HK-2 (cell line): Measurements from ENCODE around the gene MAP10.
"Not testable (repeated sequence)": the region's sequence is repeated elsewhere in the genome, so short reads cannot be mapped to it uniquely, and the experiment has no call there.

Experiments used
- DNase-seq: peaks from one replicate; pipeline ENCODE4 v3.0.0-alpha.2; 2018; ENCODE audit not compliant: unreplicated experiment

The MAP10 gene, protein sequence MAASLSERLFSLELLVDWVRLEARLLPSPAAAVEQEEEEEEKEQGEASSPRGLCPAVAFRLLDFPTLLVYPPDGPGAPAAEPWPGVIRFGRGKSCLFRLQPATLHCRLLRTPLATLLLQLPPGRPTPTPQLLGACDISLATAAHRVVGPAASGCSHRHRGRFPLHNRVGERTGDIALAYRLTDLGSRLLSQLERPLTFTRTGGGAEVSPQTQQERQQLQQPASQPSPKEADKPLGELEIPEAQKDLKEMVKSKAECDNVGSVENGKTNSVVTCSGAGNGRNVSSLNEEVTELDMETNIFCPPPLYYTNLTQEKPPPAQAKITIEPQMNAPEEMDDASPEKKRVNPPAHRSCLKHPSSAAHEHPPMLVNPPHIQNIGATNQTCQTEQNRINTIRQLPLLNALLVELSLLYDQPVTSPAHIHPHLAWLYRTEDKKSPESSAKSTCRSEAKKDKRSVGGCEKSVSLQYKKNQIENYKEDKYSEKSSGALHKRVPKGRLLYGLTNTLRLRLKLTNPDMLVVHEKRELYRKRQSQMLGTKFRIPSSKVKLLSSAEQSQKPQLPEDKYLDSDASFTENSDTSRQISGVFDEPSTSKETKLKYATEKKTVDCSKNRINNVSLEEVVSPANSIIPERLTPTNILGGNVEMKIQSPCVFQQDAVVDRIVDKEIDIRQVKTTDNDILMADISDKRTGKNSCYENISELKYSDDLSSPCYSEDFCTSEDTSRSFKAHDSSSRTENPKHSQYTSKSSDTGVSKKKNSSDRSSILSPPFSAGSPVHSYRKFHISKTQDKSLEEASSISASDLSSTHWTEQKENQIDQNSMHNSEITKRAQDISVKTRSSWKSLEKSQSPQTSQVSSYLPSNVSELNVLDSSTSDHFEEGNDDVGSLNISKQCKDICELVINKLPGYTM

GRCh38 chr1:232805269-232806185, at the start of gene MAP10:
TSS of gene MAP10 (plus strand) at chr1:232805416. CDS start at chr1:232805450, 34 bp downstream.
- peak; percentile 65 for DNase-seq

GRCh38 chr1:232764458-232765251, 40.6 kb upstream of the MAP10 start:
- DNase-seq = no peak

DNA sequence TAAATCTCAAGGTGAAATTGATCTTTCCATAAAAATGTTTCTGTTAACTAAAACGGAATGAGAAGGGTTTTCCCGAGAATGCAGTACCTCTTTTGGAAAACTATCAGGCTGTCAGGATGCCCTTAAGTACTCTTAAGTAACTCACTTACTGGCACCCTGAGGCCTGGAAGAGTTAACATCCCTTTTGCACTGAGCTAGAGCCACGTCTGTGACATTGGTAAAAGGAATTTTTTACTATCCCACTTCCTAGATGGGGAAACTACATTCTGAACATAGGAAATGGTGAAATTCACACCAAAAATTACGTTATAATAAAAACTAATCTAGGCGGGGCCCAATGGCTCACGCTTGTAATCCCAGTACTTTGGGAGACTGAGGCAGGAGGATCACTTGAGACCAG, 39.7 kb upstream of the MAP10 start:
- no peak for DNase-seq

- peak; percentile 79 for DNase-seq
Observed at GRCh38 chr1:232766241-232766890, 38.9 kb upstream of the MAP10 start.

DNA sequence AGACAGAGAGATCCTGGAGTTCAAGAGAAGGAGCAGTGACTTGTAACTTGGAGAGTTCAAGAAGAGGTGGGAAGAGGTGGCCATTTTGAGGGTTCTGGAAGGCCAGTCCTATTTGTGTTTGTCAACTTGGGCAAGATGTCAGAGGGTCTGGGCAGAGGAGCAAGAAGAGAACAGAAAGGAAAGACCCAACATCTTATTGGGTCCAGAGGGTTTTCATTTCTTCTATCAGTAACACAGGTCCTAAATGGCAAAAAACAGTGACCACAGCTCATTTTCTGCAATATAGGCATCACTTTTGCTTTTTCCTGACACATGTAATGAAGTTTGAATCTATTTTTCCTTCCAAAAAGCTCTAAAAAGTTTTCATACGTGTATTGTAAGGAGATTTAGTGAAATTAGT, 38.3 kb upstream of the MAP10 start:
- DNase-seq = no peak

DNA sequence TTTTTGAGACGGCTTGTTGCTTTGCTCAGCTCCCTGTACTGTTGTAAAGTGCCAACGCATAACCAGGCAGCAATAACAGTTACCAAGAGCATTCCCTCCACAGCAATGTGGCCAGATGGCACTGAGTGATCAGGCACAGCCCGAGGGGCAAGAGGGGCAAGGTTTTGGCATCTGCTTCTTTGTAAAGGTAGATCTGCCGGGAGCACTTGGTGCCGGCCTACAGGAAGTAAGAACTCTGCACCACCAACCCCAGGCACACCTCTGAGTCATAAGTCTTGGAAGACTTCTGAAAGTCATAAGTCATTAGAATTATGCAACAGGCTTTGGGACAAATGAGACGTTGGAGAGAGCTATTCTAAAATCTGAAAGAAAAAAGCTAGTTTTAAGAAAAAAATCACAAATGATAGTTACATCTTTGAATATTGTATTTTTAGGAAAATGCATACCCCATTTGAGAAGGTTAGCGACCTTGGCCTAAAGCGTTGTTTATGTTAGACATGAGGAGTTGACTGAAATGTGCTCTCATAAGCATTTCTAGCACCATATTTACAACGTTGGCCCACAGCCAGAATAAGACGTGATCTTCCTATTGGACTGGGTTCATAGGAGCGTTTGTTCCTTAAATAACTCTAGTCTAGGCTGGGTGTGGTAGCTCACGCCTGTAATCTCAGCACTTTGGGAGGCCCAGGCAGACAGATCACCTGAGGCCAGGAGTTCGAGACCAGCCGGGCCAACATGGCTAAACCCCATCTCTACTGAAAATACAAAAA, 37.7 kb upstream of the MAP10 start:
- peak; percentile 46 for DNase-seq

GRCh38 chr1:232768793-232769192, 36.4 kb upstream of the MAP10 start:
- DNase-seq = no peak

DNA sequence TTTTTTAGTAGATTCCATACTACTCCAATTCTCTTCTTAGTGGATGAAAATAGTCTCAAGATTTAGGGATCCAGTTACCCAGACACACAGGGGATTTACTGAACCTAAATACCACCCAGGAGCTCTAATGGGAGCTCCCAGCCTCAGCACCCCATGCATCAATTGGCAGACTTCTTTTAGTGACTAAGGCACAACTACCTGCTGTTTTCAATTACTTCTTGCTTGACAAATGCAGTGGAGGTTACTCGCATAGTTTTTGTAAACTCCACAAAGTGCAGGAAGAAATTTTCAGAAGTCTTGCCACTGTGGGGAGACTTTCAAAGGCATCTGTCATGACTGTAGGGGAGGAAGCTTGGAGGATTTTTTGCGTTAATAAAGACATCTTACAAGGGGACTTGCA, 35.5 kb upstream of the MAP10 start:
- DNase-seq = no peak

DNA sequence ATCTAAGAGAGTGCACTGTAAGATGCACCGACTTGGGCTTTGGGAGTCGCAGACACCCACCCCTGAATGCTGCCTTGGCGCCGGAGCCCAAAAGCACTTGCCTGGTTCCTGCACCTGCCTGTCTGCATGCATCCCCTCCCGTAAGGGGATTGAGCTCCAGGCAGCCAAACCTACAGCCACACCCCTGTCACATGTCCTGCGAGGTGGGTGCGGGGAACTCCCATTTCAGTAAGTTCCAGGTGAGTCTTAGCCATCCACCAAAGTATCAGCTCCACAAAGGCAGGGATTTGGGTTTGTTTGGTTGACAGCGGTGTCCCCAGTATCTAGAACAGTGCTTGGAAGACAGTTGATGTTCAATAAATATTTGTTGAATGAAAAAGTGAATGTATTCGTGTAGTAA, 31.5 kb upstream of the MAP10 start:
- DNase-seq = no peak

GRCh38 chr1:232776526-232777106, 28.6 kb upstream of the MAP10 start:
- DNase-seq = no peak

- no peak for DNase-seq
Observed at GRCh38 chr1:232780354-232780753, 24.9 kb upstream of the MAP10 start.

DNA sequence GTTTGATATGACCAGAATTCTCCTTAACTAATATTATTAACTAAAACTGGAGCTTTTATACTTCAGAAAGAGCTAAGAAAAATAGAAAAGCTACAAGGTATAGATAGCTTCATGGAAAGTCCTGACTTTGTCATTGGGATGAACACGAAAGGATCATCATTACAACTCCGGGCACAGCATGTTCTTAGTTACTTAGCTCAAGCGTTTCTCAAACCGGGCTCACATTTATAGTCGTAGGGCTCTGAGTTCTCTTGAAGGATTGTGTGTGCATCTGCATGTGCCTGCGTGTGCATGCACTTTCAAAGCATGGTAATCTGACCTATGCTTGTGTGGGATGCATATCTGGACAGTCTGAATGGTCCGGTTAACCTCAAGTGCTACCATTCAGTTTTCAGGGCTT, 20.4 kb upstream of the MAP10 start:
- DNase-seq = no peak

DNA sequence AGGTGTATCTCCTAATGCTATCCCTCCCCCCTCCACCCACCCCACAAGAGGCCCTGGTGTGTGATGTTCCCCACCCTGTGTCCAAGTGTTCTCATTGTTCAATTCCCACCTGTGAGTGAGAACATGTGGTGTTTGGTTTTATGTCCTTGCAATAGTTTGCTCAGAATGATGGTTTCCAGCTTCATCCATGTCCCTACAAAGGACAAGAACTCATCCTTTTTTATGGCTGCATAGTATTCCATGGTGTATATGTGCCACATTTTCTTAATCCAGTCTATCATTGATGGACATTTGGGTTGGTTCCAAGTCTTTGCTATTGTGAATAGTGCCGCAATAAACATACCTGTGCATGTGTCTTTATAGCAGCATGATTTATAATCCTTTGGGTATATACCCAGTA, 19.6 kb upstream of the MAP10 start:
- not testable (repeated sequence) for DNase-seq

DNA sequence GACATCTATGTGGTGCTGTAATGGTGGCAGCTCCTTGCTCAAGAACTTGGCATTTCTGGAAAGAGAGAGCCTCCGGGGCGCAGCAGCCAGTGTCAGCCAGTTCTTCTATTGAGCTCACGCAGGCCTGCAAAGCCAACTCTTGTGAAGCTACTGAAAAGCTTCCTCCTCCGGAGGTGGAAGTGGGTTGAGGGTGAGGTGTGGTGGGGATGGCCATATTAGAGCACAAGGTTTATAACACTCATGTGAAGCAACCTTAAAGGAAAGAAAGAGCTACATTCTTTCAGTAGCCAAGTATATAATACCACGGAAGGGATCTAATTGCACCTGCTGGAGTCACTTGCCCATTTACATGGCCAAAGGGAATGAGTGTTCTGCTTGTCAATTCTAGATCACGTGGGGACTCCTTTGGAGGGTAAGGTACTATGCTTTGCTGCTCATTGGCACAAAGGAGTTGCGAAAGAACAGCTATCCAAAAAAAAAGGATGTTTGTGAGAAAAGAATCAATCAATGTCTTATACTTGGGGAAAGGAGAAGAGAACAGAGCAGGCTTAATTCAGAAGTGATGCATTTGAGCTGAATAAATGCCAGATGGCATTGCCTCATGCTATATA, 18.3 kb upstream of the MAP10 start:
- no peak for DNase-seq

DNA sequence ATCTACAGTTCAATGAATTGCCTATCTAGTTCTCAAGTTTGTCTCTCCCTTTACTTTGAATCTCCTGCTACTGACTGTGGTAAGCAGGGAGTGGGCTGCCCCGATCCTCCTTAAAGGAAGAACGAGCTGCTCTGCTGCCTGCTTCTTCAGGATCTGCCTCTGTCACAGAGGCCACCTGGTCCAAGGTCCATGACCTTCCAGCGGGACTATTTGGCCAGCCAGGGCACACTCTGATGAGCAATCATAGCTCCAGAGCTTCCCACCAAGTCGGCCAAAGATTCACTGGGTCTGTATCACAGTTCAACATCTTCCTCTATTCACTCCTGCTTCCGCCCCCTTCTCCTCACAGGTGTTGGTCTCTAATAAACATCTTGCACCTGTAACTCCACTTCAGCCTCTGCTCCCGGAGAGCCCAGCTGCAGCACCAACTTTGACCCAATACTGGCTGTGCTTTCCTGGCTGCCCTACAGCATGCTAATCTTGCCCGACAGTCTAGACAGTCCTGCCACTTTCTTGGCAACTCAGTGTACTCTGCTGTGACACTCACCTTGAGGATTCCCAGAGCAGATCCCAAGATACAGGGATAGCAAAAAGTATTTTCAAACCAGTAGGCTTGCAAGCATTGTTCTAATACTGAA, 16.9 kb upstream of the MAP10 start:
- DNase-seq = no peak

DNA sequence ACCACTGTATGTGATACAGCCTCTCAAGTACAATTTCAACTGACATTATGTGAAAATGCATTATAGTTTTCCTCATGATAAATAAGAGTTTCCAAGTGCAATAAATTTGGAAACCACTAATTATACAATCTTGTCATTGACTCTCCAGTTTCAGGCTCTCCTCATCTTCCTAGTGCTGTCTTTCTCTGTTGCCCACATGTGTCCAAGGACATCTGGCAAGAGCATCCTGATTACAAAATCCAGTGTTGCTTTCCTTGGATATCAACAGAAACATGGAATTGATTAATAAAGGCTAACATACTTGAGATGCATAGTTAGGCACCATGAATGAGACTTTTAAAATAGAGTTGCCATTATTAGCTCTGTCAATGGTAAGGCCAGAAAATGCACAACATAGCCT, 15.6 kb upstream of the MAP10 start:
- no peak for DNase-seq

DNA sequence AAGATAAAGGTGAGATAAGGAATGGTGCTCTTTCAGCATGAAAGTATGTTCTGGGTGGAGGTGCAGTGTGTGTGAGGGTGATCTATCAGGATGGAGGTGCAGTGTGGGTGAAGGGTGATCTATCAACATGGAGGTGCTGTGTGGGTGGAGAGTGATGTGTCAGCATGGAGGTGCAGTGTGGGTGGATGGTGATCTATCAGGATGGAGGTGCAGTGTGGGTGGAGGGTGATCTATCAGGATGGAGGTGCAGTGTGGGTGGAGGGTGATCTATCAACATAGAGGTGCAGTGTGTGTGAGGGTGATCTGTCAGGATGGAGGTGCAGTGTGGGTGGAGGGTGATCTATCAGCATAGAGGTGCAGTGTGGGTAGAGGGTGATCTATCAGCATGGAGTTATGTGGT, 12.3 kb upstream of the MAP10 start:
- no peak for DNase-seq

- DNase-seq = peak; percentile 29
Observed at GRCh38 chr1:232793944-232794343, 11.3 kb upstream of the MAP10 start.
